Mammary epithelial cell (primary cell): ENCODE results near the gene FAM124B.

Experiments
- CTCF ChIP-seq, 2 donors: IDR thresholded peaks in 1 of 2; conservative IDR thresholded peaks in 1 of 2; 2 replicates each; pipeline ENCODE4 v1.5.1; 2011 to 2012; ENCODE audit warnings: inconsistent platforms in 2 of 2, low read length in 2 of 2, mild to moderate bottlenecking in 2 of 2, control low read depth in 1 of 2, low read depth in 1 of 2; ENCODE audit not compliant: insufficient read depth in 1 of 2; ENCODE audit errors: extremely low read depth in 1 of 2
- EZH2 ChIP-seq: IDR thresholded peaks from 2 replicates; pipeline ENCODE4 v1.6.1; 2012; ENCODE audit warnings: low read length, inconsistent platforms, borderline replicate concordance

GRCh38 chr2:224412141-224413015 is 10.5 kb upstream of the FAM124B start:
- TF ChIP-seq CTCF (conservative IDR thresholded peaks at IDR 0.05 in 1 of 2, IDR thresholded peaks at IDR 0.05 in 1 of 2; ENCODE audit: extremely low read depth in 1 of 2, insufficient read depth in 1 of 2, low read depth in 1 of 2, low read length in 2 of 2) (no peak), EZH2 (no peak)
